ENCODE results near the gene PFKL. TPM values are rescaled to one million over a fixed set of nuclear protein-coding genes. Genes with fewer than 3 reads are reported as not detected.
A peak's percentile ranks its signal among the peaks of the same experiment; 100 is the strongest.
"Not testable (repeated sequence)": the region's sequence is repeated elsewhere in the genome, so short reads cannot be mapped to it uniquely, and the experiment has no call there.

The PFKL gene
- total RNA-seq, 4 donors from 2014 or later, result 11.9 to 20.6 (median 16.8) TPM

- Histone ChIP-seq H3K4me1 (peaks cover 9 to 16% of the 10 kb centered on the region in 2 donors), H3K27me3 (no peaks in the 10 kb centered on the region), H3K9me3 (no peaks in the 10 kb centered on the region), H3K36me3 (peaks cover 0 to 4% of the 10 kb centered on the region in 2 donors), H3K4me3 (no peak overlapping the region), H3K27ac (peak overlapping the region in 3 of 4 donors; percentile 83 to 86 (median 86))
- ATAC-seq (no peak), DNase-seq (no peak)
- intact Hi-C loops (cut with DNase I; ENCODE audit: low total_unique reads), result loop anchor here (5.0 to 10.0 kb wide), 4 partner anchors 480 to 1987 kb away; partner anchors contain the start of genes C21orf58, PCNT, RRP1 and SUMO3
- no peak for TF ChIP-seq POLR2A (IDR thresholded peaks at IDR 0.05)
- TF ChIP-seq, protein P1, sequence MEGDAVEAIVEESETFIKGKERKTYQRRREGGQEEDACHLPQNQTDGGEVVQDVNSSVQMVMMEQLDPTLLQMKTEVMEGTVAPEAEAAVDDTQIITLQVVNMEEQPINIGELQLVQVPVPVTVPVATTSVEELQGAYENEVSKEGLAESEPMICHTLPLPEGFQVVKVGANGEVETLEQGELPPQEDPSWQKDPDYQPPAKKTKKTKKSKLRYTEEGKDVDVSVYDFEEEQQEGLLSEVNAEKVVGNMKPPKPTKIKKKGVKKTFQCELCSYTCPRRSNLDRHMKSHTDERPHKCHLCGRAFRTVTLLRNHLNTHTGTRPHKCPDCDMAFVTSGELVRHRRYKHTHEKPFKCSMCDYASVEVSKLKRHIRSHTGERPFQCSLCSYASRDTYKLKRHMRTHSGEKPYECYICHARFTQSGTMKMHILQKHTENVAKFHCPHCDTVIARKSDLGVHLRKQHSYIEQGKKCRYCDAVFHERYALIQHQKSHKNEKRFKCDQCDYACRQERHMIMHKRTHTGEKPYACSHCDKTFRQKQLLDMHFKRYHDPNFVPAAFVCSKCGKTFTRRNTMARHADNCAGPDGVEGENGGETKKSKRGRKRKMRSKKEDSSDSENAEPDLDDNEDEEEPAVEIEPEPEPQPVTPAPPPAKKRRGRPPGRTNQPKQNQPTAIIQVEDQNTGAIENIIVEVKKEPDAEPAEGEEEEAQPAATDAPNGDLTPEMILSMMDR (IDR thresholded peaks at IDR 0.05 in 4 of 5, conservative IDR thresholded peaks at IDR 0.05 in 1 of 5), result no peak
- in situ Hi-C loops (cut with MboI; ENCODE audit: low sequenced_read_pairs in 4 of 4), result loop anchor here in 1 of 4 donors (25.0 kb wide), 1 partner anchor 450 kb away; no protein-coding TSS in a partner anchor
Observed at GRCh38 chr21:44337449-44337848, 37.6 kb downstream of the PFKL start.

- H3K4me1 ChIP-seq, result peaks cover 9 to 16% of the 10 kb centered on the region in 2 donors
- H3K4me3 ChIP-seq, result peak overlapping the region; percentile 48 to 69 (median 62)
- intact Hi-C loops (cut with DNase I; ENCODE audit: low total_unique reads), result loop anchor here (2.0 to 10.0 kb wide), 7 partner anchors 37 to 1987 kb away; partner anchors contain the start of genes C21orf58, PCNT, PFKL and PTTG1IP
- DNase-seq (peak; percentile 28 to 70), ATAC-seq (peak; percentile 61 to 66)
- H3K36me3 ChIP-seq, result peaks cover 0 to 4% of the 10 kb centered on the region in 2 donors
- H3K27ac ChIP-seq, result peak overlapping the region; percentile 83 to 89 (median 86)
- no peaks in the 10 kb centered on the region for H3K27me3 ChIP-seq
- no peaks in the 10 kb centered on the region for H3K9me3 ChIP-seq
- in situ Hi-C loops (cut with MboI; ENCODE audit: low sequenced_read_pairs in 4 of 4), result loop anchor here in 1 of 4 donors (25.0 kb wide), 1 partner anchor 449 kb away; no protein-coding TSS in a partner anchor
- TF ChIP-seq, protein P1 (IDR thresholded peaks at IDR 0.05 in 4 of 5, conservative IDR thresholded peaks at IDR 0.05 in 1 of 5), result peak in 4 of 5 experiments; percentile 52 to 55 (median 52)
- TF ChIP-seq POLR2A (IDR thresholded peaks at IDR 0.05), result peak in 1 of 2 donors; percentile 8
Observed at GRCh38 chr21:44337941-44338895, 38.4 kb downstream of the PFKL start.

DNA sequence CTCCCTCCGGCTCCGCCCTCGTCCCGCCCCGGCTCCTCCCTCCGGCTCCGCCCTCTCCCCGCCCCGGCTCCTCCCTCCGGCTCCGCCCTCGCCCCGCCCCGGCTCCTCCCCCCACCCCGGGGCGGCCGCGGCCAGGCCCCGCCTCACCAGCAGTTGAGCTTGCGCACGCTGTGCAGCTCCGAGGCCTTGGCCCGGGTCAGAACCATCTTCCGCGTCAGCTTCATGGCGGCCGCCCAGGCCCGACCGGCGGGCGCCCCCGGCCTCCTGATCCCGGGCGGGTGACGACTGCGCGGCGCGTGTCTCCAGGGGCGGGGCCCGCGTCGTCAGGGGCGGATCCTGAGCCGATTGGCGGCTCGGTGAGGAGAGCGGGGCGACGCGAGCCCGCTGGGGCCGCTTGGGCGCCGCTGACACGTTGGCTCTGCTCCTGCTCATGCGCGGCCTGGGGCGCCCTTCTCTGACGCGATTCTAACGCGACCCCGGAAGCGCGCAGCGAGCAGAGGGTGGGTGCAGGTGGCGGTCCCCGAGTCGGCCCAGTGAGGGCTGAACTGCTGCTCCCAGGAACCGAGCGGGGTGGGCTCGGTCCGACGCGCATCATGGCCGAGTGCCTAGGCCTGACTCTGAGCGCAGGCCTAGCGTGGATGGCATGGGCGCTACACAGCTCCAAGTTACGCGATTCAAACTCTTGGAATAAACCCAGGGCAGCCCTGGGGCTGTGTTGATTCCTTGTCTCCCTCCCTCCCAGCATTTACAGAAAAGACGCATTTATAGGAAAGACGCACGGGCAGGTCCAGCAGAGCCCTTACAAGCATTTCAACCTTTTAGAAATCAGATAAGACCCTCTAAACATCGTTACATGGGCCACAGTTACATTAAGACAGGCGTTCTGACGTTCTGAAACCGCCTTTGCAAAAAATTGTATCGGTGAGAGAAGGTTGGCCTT, 39.4 kb downstream of the PFKL start, which contains the start of gene CFAP410:
Gene CFAP410, minus strand, starts transcription at position 420 of the 940 bp plus-strand sequence. Its CDS starts 196 bp downstream, at position 224.
- peaks cover 9 to 16% of the 10 kb centered on the region in 2 donors for H3K4me1 ChIP-seq
- peak; percentile 84 to 94 for TF ChIP-seq POLR2A (IDR thresholded peaks at IDR 0.05)
- TF ChIP-seq, protein P1 (IDR thresholded peaks at IDR 0.05 in 4 of 5, conservative IDR thresholded peaks at IDR 0.05 in 1 of 5), result peak in 1 of 5 experiments; percentile 31
- ATAC-seq (peak; percentile 90 to 92), DNase-seq (peak; percentile 88 to 93)
- no peaks in the 10 kb centered on the region for H3K9me3 ChIP-seq
- intact Hi-C loops (cut with DNase I; ENCODE audit: low total_unique reads) (loop anchor here (2.0 to 10.0 kb wide), 7 partner anchors 38 to 1986 kb away; partner anchors contain the start of genes C21orf58, PCNT, PFKL and PTTG1IP), in situ Hi-C loops (cut with MboI; ENCODE audit: low sequenced_read_pairs in 4 of 4) (loop anchor here in 1 of 4 donors (25.0 kb wide), 1 partner anchor 448 kb away; no protein-coding TSS in a partner anchor)
- H3K4me3 ChIP-seq, result peak within 1 kb of the TSS; percentile 80 to 96 (median 88)
- H3K27me3 ChIP-seq, result no peaks in the 10 kb centered on the region
- peak within 1 kb of the TSS; percentile 83 to 98 (median 96) for H3K27ac ChIP-seq
- H3K36me3 ChIP-seq, result peaks cover 0 to 4% of the 10 kb centered on the region in 2 donors

DNA sequence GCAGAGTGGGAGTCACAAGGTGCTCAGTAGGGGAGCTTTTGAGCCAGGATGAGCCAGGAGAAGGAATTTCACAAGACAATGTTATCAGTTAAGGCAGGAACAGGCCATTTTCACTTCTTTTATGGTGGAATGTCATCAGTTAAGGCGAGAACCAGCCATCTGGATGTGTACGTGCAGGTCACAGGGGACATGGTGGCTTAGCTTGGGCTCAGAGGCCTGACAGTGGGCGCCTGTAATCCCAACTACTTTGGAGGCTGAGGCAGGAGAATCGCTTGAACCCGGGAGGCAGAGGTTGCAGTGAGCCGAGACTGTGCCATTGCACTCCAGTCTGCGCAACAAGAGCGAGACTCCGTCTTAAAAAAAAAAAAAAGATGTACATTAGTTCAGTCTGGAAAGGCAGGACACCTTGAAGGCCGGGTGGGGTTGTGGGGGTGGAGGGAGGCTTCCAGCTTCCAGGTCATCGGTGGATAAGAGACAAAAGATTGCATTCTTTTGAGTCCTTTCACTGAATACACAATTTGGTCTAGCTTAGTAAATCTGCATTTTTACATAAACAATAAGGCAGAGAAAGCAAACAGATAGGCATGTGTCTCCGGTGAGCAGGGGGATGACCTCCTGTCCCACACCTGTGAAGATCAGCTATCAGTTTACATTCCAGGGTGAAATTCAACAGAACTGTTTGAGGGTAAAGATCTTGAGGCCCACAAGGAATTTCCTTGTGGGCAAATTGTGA, 42.0 kb downstream of the PFKL start:
- intact Hi-C loops (cut with DNase I; ENCODE audit: low total_unique reads); H3K9me3 ChIP-seq; DNase-seq; H3K27ac ChIP-seq; H3K36me3 ChIP-seq; ATAC-seq; H3K4me3 ChIP-seq; H3K27me3 ChIP-seq: not testable (repeated sequence)
- H3K4me1 ChIP-seq, result peaks cover 9 to 16% of the 10 kb centered on the region in 2 donors
- in situ Hi-C loops (cut with MboI; ENCODE audit: low sequenced_read_pairs in 4 of 4), result loop anchor here in 1 of 4 donors (25.0 kb wide), 1 partner anchor 445 kb away; no protein-coding TSS in a partner anchor

DNA sequence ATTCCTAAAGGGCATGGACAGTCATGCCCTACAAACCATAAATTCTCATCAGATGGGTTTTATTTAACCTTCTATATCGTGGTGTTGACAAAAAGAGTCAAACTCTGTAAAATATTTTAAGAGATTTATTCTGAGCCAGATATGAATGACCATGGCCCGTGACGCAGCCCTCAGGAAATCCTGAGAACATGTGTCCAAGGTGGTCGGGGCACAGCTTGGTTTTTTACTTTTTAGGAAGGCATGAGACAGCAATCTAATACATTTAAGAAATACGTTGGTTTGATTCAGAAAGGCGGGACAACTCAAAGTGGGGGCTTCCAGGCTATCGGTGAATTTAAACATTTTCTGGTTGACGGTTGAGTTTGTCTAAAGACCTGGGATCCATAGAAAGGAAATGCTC, 43.1 kb downstream of the PFKL start:
- intact Hi-C loops (cut with DNase I; ENCODE audit: low total_unique reads); H3K27me3 ChIP-seq; H3K36me3 ChIP-seq; DNase-seq; ATAC-seq; H3K27ac ChIP-seq; H3K9me3 ChIP-seq; H3K4me3 ChIP-seq: not testable (repeated sequence)
- in situ Hi-C loops (cut with MboI; ENCODE audit: low sequenced_read_pairs in 4 of 4), result loop anchor here in 1 of 4 donors (25.0 kb wide), 1 partner anchor 444 kb away; no protein-coding TSS in a partner anchor
- peaks cover 6 to 12% of the 10 kb centered on the region in 2 donors for H3K4me1 ChIP-seq

All from gastrocnemius medialis (tissue), 4 donors.